HG03280 (cell line): Measurements from ENCODE around the gene IZUMO4.
"Not testable (repeated sequence)": the region's sequence is repeated elsewhere in the genome, so short reads cannot be mapped to it uniquely, and the experiment has no call there.

Experiments
- ATAC-seq: cut with Tn5 transposase; IDR thresholded peaks from one replicate; pipeline ENCODE4 v1.9.1; 2021; ENCODE audit warnings: mild to moderate bottlenecking, moderate library complexity; ENCODE audit not compliant: unreplicated experiment

Gene IZUMO4

GRCh38 chr19:2122251-2122650 is 25.5 kb downstream of the IZUMO4 start:
- ATAC-seq = no peak

GRCh38 chr19:2122982-2123381 is 26.3 kb downstream of the IZUMO4 start:
- no peak for ATAC-seq

DNA sequence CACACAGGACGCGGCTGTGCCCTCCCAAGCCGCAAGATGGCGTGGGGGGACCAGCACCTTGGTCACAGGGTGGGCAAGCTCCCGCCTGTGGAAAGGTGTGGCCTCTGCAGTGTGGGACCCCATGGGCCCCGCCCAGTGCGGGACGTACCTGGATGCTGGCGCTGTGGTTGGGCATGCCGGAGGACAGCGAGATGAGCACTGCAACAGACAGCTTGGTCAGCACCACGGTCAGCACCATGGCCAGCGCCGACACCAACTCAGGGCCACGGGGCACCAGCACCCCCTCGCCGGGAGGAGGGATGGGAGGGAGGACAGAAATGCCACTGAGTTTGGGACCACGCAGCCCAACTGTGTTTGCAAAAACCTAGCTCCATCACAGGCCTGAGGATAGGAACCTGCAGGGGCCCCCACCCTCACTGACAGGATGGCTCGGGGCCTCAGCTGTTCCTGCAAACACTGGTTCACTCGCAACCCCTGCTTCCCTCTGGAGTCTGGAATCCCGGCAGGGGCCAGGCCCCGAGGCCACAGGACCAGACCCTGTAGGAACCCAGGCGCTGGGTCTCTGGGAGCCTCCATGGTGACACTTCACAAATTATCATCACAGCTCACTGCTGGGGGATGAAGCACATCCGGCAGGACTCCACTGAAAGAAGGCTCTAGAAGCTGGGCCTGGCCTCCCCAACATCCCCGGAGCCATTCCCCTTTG is 27.1 kb downstream of the IZUMO4 start:
- ATAC-seq = no peak

DNA sequence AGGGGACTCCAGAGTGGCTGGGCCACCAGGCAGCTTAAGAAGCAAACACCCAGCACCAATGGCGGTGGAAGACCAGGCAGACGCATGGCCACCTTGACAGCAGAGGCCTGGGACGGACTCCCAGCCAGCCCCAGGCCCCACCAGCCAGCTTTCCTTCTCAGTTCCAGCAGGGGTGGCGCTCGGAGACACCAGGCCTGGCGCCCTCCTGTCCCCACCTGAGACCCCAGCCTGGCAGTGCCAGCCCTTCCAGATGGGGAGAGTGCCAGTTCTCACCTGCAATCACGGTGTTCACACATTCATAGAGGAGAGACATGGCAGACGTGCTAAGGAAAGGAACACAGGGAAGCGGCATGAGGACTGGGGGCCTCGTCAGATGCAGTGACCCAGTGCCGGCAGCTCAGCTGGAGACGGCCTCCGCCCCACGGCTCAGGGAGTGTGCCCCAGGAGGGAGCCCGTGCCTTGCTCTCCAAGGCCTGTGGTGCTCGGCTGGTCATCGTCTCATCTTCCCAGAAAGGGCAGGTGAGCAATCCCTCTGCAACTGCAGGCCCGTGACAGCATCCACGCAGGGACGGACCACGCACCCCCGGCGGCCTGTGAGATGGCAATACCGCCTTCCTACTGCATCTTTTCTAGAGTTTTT is 30.3 kb downstream of the IZUMO4 start:
- no peak for ATAC-seq

DNA sequence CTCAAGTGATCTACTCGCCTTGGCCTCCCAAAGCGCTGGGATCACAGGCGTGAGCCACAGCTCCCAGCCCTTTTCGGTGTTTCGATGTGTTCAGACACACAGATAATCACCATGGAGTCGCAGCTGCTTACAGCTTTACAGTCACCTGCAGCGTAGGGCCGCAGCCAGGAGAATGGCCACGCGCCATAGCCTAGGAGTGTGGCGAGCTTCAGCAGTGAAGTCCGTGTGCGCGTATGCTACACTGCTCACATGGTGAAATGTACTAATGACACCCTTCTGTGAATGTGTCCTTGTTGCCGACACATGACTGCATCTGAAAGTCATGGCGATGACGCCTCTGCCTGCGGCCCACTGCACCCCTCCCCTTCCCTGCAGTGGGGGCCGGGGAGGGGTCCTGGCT is 31.0 kb downstream of the IZUMO4 start:
- no peak for ATAC-seq

GRCh38 chr19:2128252-2128651 is 31.5 kb downstream of the IZUMO4 start:
- not testable (repeated sequence) for ATAC-seq

GRCh38 chr19:2129022-2129421 is 32.3 kb downstream of the IZUMO4 start:
- no peak for ATAC-seq

DNA sequence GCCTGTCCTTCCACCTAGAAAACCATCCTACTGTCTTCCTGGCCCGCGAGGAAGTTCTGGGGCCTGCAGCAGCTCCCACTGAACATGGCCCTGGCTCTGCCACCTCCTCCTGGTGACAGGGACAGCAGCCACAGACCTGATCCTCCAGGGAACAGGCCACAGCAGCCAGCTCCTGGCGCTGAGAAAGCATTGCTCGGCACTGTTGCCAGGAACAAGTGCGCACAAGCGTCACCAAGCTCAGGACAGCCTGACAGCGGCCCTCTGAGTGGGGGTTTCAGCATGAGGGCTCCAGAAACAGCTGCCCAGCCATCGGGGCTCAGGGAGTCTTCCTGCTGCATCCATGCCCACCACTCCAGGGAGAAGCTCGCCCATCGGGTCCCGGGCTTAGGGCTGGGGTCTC is 32.8 kb downstream of the IZUMO4 start:
- no peak for ATAC-seq

DNA sequence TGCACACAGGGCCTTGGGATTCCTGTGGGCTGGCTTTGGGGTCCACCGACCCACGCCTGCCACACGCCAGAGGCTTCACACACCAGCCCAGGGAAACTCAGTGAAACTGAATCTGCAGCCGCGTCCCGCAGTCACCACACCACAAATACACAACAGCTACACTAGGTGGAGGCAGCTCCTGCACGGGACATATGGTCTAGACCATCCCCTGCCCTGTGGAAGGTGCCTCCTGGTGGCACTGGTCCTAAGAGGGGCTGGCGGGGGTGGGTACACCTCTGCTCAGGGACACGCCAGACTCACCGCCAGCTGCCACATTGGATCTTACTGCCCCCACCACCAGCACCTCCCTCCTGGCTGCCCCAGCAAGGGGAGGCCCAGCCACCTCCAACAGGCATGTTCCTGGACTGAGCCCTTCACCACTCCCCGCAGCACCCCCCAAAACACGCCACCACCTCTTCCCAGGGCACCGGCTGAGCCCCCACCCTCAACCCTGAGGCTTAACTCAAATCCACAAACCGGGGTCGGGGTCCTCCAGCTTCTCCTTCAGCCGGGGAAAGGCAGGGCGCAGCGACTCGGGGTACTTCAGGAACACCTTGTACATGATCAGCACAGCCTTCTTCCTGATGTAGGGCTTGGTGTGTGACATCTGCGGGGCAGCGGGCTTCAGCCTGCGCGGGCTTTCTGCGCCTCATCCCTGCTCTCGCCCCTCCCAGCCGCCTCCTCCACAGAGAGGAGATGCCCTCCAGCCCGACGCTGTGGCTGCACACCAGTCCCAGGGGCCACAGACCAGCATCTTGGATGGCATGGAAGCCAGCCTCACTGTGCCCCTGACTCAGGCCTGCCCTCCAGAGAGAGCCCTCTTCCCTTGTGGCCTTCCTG is 33.4 kb downstream of the IZUMO4 start:
- no peak for ATAC-seq

- ATAC-seq = not testable (repeated sequence)
These were observed 34.6 kb downstream of the IZUMO4 start for GRCh38 chr19:2131012-2131975.

DNA sequence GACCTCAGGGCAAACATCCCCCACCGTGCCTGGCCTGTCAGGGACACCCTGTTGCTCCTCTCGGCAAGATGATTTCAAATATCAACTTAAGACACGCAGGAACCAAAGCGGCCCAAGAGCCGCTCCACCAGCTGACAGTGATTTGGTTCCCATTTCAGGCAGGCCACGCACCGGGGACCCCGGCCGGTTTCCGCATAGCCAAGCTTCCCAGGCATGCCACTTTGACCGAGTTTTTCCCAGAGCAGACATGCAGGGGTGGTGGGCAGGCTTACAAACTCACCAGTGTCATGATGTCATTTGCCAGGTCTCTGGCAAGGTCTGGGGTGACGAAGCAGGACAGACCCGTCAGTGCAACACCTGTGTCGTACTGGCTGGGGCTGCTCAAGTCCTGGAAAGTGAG is 35.5 kb downstream of the IZUMO4 start:
- ATAC-seq = no peak

- no peak for ATAC-seq
These were observed 36.2 kb downstream of the IZUMO4 start for GRCh38 chr19:2132731-2133490.

DNA sequence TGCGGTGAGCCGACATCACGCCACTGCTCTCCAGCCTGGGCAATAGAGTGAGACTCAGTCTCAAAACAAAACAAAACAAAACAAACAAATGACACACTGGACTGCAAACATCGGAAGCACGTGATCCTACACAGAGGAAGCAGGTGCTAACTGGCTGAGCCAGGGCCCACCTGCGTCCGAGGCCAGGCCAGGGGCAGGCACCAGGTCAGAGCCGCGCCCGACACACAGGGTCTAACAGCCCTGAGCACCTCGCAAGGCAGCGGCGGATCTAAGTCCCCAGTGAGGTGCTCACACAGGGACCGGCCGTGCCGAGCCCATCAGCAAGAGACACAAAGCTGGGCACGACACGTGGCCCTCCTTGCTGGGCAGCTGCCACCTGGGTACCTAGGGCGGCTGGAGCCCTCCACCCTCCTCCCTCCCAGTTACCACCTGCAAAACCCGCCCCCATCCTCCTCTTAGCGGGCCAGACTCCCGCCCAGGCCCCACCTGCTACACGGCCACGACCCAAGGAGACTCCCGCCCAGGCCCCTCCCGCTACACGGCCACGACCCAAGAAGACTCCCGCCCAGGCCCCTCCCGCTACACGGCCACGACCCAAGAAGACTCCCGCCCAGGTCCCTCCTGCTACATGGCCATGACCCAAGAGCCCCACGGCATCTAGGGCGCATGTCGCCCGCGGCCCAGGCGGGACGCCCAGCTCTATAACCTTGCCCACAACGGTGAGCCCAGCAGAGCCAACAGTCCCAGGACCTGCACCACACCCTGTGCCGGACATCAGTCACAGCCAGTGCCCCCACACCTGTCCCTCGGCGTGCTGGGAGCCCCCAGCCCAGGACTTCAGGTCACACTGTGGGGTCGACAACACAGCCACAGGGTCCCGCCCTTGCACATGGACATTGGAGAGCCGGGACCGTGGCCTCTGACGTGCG is 39.0 kb downstream of the IZUMO4 start:
- no peak for ATAC-seq

DNA sequence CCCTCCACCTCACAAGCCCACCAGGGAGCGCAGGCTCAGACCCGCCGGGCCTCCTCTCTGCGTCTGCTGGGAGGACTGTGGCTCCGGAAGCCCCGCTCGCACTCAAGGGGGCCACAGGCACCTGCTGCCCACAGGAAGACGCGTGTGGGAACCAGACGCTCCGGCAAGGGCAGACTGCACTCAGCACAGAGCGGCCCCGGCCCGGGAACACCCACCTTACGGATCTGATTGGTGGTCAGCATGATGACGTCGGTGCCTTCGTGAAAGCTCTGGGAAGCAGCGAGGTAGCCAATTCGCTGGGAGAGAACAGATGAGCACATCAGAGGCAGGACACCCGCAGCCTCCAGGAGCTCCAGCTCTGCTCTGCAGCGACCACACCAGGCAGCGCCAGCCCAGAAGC is 40.1 kb downstream of the IZUMO4 start:
- ATAC-seq = no peak

DNA sequence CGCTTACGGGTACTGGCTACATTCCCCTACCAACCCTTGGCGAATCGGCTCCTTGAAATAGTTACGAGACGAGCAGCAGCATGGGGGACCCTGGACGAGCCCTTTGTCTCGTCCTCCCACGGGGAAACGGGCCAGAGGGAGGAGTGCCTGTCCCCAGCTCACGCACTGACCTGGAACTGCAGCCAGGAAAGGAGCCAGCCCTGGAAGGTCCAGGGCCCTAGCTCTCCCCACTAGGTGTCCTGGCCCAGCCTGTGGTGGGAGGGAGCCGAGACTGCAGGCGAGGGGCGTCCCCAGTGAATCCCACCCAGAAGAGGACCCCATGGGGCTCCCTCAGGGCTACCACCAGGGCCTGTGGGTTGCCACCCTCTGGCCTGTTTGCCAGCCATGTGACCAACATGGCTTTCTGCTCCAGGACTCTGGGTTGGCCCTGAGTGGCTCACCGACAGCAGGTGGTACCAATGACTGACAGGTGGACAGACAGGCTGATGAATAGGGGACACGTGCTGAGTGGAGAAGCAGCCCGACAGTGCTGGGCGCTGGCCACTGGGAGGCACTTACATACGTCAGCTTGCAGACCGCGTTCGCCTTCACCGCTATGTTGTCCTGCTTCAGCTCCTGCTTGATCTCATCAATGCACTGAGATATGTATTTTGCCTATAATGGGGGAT is 41.5 kb downstream of the IZUMO4 start:
- no peak for ATAC-seq

- ATAC-seq = no peak
These were observed 42.8 kb downstream of the IZUMO4 start for GRCh38 chr19:2139385-2140137.

DNA sequence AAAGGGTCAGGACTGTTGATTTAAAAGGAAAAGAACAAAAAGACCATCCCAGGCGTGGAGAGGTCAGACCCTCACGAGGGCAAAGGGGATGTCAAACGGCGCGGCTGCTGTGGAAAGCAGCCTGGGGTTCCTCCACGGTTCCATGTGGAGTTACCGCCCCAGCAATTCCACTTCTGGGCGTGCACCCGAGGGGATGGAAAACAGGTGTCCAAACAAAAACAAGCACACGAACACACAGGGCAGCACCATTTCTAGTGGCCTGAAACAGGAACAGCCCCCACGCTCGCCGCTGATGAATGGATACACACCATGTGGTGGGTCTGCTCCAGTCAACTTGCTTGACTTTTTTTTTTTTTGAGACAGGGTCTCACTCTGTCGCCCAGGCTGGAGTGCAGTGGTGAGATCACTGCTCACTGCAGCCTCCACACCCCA is 43.4 kb downstream of the IZUMO4 start:
- ATAC-seq = no peak
